ENCODE results near the gene XPO5. TPM values are rescaled to one million over a fixed set of nuclear protein-coding genes. Genes with fewer than 3 reads are reported as not detected.
"Not testable (repeated sequence)": the region's sequence is repeated elsewhere in the genome, so short reads cannot be mapped to it uniquely, and the experiment has no call there.

The XPO5 gene
- total and polyA plus RNA-seq, 7 experiments from 2014 or later: 9.3 to 107 (median 39.9) TPM

GRCh38 chr6:43578748-43579147, 2.9 kb upstream of the XPO5 start:
- intact Hi-C loops (cut with micrococcal nuclease): loop anchor here (5.0 to 10.0 kb wide), 5 partner anchors 124 to 566 kb away; partner anchors contain the start of genes DLK2 (in 1 of the 2), KLHDC3 (in 1 of the 2), MEA1 (in 1 of the 2) and SRF (in 1 of the 2)
- POLR2A ChIA-PET: no interaction called here
- H3K36me3 ChIP-seq (ENCODE audit: control insufficient read depth in 2 of 3, insufficient read depth in 3 of 3, low read length in 3 of 3): peaks cover 0 to 15% (median 0%) of the 10 kb centered on the region in 3 experiments
- Mint-ChIP-seq H3K4me1 (peaks cover 18 to 47% (median 35%) of the 10 kb centered on the region in 7 donors), H3K27me3 (no peaks in the 10 kb centered on the region), H3K27ac (peak overlapping the region in 4 of 9 donors; percentile 3 to 42 (median 22)), H3K36me3 (peaks cover 0 to 32% (median 12%) of the 10 kb centered on the region in 5 donors), H3K4me3 (peak overlapping the region in 7 of 10 donors; percentile 3 to 71 (median 35)), H3K9me3 (no peaks in the 10 kb centered on the region)
- no peak for ATAC-seq
- no peak overlapping the region for H3K27ac ChIP-seq (ENCODE audit: low read depth, low read length)
- no peak for DNase-seq
- no peaks in the 10 kb centered on the region for H3K9me3 ChIP-seq (ENCODE audit: control insufficient read depth in 2 of 3, low read length in 3 of 3)
- CTCF ChIA-PET: no interaction called here
- no peak overlapping the region for H3K4me3 ChIP-seq (ENCODE audit: low read length)
- H3K27me3 ChIP-seq (ENCODE audit: control insufficient read depth in 2 of 2, insufficient read depth in 2 of 2, low read length in 2 of 2): no peaks in the 10 kb centered on the region
- H3K4me1 ChIP-seq (ENCODE audit: control insufficient read depth in 2 of 2, insufficient read depth in 2 of 2, low read length in 2 of 2): peaks cover 20 to 22% of the 10 kb centered on the region in 2 donors

- H3K9me3 Mint-ChIP-seq: no peaks in the 10 kb centered on the region
- H3K27ac Mint-ChIP-seq: peak overlapping the region; percentile 65 to 94 (median 92)
- CTCF ChIA-PET: no interaction called here
Measured at GRCh38 chr6:43575105-43575771, 600 bp downstream of the XPO5 start.

GRCh38 chr6:43572015-43572414, 3.8 kb downstream of the XPO5 start:
- H3K4me3 ChIP-seq (ENCODE audit: low read length): no peak overlapping the region
- H3K9me3 ChIP-seq (ENCODE audit: control insufficient read depth in 2 of 3, low read length in 3 of 3): no peaks in the 10 kb centered on the region
- ATAC-seq (no peak), DNase-seq (no peak)
- Mint-ChIP-seq H3K4me1 (peaks cover 6 to 38% (median 19%) of the 10 kb centered on the region in 7 donors), H3K27ac (peak overlapping the region in 3 of 9 donors; percentile 7 to 47 (median 33)), H3K27me3 (no peaks in the 10 kb centered on the region), H3K4me3 (no peak overlapping the region), H3K36me3 (peaks cover 12 to 27% (median 18%) of the 10 kb centered on the region in 5 donors), H3K9me3 (no peaks in the 10 kb centered on the region)
- intact Hi-C loops (cut with micrococcal nuclease): loop anchor here (10.0 kb wide), 2 partner anchors 117 to 503 kb away; partner anchors contain the start of gene DLK2 (in 1 of the 2)
- ChIA-PET CTCF (no interaction called here), POLR2A (no interaction called here)
- peaks cover 3 to 67% (median 6%) of the 10 kb centered on the region in 3 experiments for H3K36me3 ChIP-seq (ENCODE audit: control insufficient read depth in 2 of 3, insufficient read depth in 3 of 3, low read length in 3 of 3)
- H3K4me1 ChIP-seq (ENCODE audit: control insufficient read depth in 2 of 2, insufficient read depth in 2 of 2, low read length in 2 of 2): peaks cover 6 to 8% of the 10 kb centered on the region in 2 donors
- H3K27ac ChIP-seq (ENCODE audit: low read depth, low read length): no peak overlapping the region
- no peaks in the 10 kb centered on the region for H3K27me3 ChIP-seq (ENCODE audit: control insufficient read depth in 2 of 2, insufficient read depth in 2 of 2, low read length in 2 of 2)

More at GRCh38 chr6:43575105-43575771, 600 bp downstream of the XPO5 start:
- DNase-seq (peak in 4 of 9 donors; percentile 0 to 71 (median 2)), ATAC-seq (no peak)
- no peaks in the 10 kb centered on the region for H3K27me3 ChIP-seq (ENCODE audit: control insufficient read depth in 2 of 2, insufficient read depth in 2 of 2, low read length in 2 of 2)
- peak overlapping the region; percentile 77 for H3K4me3 ChIP-seq (ENCODE audit: low read length)
- intact Hi-C loops (cut with micrococcal nuclease): loop anchor here (1.0 to 10.0 kb wide), 6 partner anchors 120 to 563 kb away; partner anchors contain the start of genes DLK2 (in 1 of the 2), KLHDC3 (in 1 of the 2), MEA1 (in 1 of the 2) and MRPL14 (in 1 of the 2)
- H3K4me1 ChIP-seq (ENCODE audit: control insufficient read depth in 2 of 2, insufficient read depth in 2 of 2, low read length in 2 of 2): peaks cover 20 to 21% of the 10 kb centered on the region in 2 donors
- H3K9me3 ChIP-seq (ENCODE audit: control insufficient read depth in 2 of 3, low read length in 3 of 3): no peaks in the 10 kb centered on the region
- Mint-ChIP-seq H3K27me3 (no peaks in the 10 kb centered on the region), H3K36me3 (peaks cover 5 to 32% (median 12%) of the 10 kb centered on the region in 5 donors), H3K4me3 (peak overlapping the region; percentile 90 to 100 (median 98)), H3K4me1 (peaks cover 21 to 62% (median 41%) of the 10 kb centered on the region in 7 donors)
- peaks cover 0 to 38% (median 6%) of the 10 kb centered on the region in 3 experiments for H3K36me3 ChIP-seq (ENCODE audit: control insufficient read depth in 2 of 3, insufficient read depth in 3 of 3, low read length in 3 of 3)
- POLR2A ChIA-PET: interaction anchor here (0.6 to 1.2 kb wide), 4 partner anchors 10 to 148 kb away, joined by 3 to 5 read pairs (median 3); partner anchors contain the start of gene ABCC10
- peak overlapping the region; percentile 89 for H3K27ac ChIP-seq (ENCODE audit: low read depth, low read length)

- Histone ChIP-seq H3K27me3 (ENCODE audit: control insufficient read depth in 2 of 2, insufficient read depth in 2 of 2, low read length in 2 of 2) (no peaks in the 10 kb centered on the region), H3K9me3 (ENCODE audit: control insufficient read depth in 2 of 3, low read length in 3 of 3) (no peaks in the 10 kb centered on the region), H3K27ac (ENCODE audit: low read depth, low read length) (no peak overlapping the region), H3K36me3 (ENCODE audit: control insufficient read depth in 2 of 3, insufficient read depth in 3 of 3, low read length in 3 of 3) (peaks cover 3 to 70% (median 6%) of the 10 kb centered on the region in 3 experiments), H3K4me3 (ENCODE audit: low read length) (no peak overlapping the region), H3K4me1 (ENCODE audit: control insufficient read depth in 2 of 2, insufficient read depth in 2 of 2, low read length in 2 of 2) (peaks cover 0 to 6% of the 10 kb centered on the region in 2 donors)
- Mint-ChIP-seq H3K4me1 (peaks cover 5 to 35% (median 17%) of the 10 kb centered on the region in 7 donors), H3K36me3 (peaks cover 12 to 27% (median 18%) of the 10 kb centered on the region in 5 donors), H3K27me3 (no peaks in the 10 kb centered on the region), H3K27ac (peak overlapping the region in 3 of 9 donors; percentile 27 to 69 (median 46)), H3K4me3 (peak overlapping the region in 1 of 10 donors; percentile 43), H3K9me3 (no peaks in the 10 kb centered on the region)
- intact Hi-C loops (cut with micrococcal nuclease): loop anchor here (10.0 kb wide), 2 partner anchors 116 to 504 kb away; partner anchors contain the start of gene DLK2 (in 1 of the 2)
- ChIA-PET CTCF (no interaction called here), POLR2A (interaction anchor here (0.6 kb wide), 1 partner anchor 22 kb away, joined by 3 read pairs; no protein-coding TSS in a partner anchor)
- DNase-seq: no peak
- no peak for ATAC-seq
Measured at GRCh38 chr6:43570876-43571441, 4.9 kb downstream of the XPO5 start.

GRCh38 chr6:43559328-43559727, 16.5 kb downstream of the XPO5 start:
- Histone ChIP-seq H3K27ac (ENCODE audit: low read depth, low read length) (no peak overlapping the region), H3K27me3 (ENCODE audit: control insufficient read depth in 2 of 2, insufficient read depth in 2 of 2, low read length in 2 of 2) (no peaks in the 10 kb centered on the region), H3K36me3 (ENCODE audit: control insufficient read depth in 2 of 3, insufficient read depth in 3 of 3, low read length in 3 of 3) (peaks cover 22 to 91% (median 50%) of the 10 kb centered on the region in 3 experiments), H3K4me3 (ENCODE audit: low read length) (no peak overlapping the region), H3K4me1 (ENCODE audit: control insufficient read depth in 2 of 2, insufficient read depth in 2 of 2, low read length in 2 of 2) (no peaks in the 10 kb centered on the region), H3K9me3 (ENCODE audit: control insufficient read depth in 2 of 3, low read length in 3 of 3) (no peaks in the 10 kb centered on the region)
- Mint-ChIP-seq H3K4me1 (peaks cover 0 to 1% (median 0%) of the 10 kb centered on the region in 7 donors), H3K4me3 (no peak overlapping the region), H3K27me3 (no peaks in the 10 kb centered on the region), H3K9me3 (no peaks in the 10 kb centered on the region), H3K27ac (no peak overlapping the region), H3K36me3 (peaks cover 8 to 57% (median 25%) of the 10 kb centered on the region in 5 donors)
- DNase-seq (no peak), ATAC-seq (no peak)
- POLR2A ChIA-PET: interaction anchor here (0.6 kb wide), 1 partner anchor 39 kb away, joined by 3 read pairs; no protein-coding TSS in a partner anchor
- intact Hi-C loops (cut with micrococcal nuclease): no loop called here
- CTCF ChIA-PET: no interaction called here

GRCh38 chr6:43557620-43558019, 18.2 kb downstream of the XPO5 start:
- H3K4me3 Mint-ChIP-seq; H3K27me3 ChIP-seq (ENCODE audit: control insufficient read depth in 2 of 2, insufficient read depth in 2 of 2, low read length in 2 of 2); H3K4me1 Mint-ChIP-seq; H3K9me3 Mint-ChIP-seq; POLR2A ChIA-PET; intact Hi-C loops (cut with micrococcal nuclease); H3K27me3 Mint-ChIP-seq; H3K4me1 ChIP-seq (ENCODE audit: control insufficient read depth in 2 of 2, insufficient read depth in 2 of 2, low read length in 2 of 2); DNase-seq; ATAC-seq; H3K27ac ChIP-seq (ENCODE audit: low read depth, low read length); H3K4me3 ChIP-seq (ENCODE audit: low read length); H3K9me3 ChIP-seq (ENCODE audit: control insufficient read depth in 2 of 3, low read length in 3 of 3): not testable (repeated sequence)
- CTCF ChIA-PET: interaction anchor here (0.7 kb wide), 1 partner anchor 11 kb away, joined by 4 read pairs; no protein-coding TSS in a partner anchor
- peaks cover 8 to 62% (median 34%) of the 10 kb centered on the region in 5 donors for H3K36me3 Mint-ChIP-seq
- H3K36me3 ChIP-seq (ENCODE audit: control insufficient read depth in 2 of 3, insufficient read depth in 3 of 3, low read length in 3 of 3): peaks cover 24 to 88% (median 43%) of the 10 kb centered on the region in 3 experiments
- H3K27ac Mint-ChIP-seq: peak overlapping the region in 1 of 9 donors; percentile 51
